NT2/D1 (cell line): ENCODE data around the gene TRIP6.

ENCODE experiments used
- SUZ12 ChIP-seq: IDR thresholded peaks from 2 replicates; pipeline ENCODE4 v1.6.1; 2011; ENCODE audit not compliant: insufficient read length, insufficient read depth; ENCODE audit errors: extremely low read depth
- YY1 ChIP-seq: IDR thresholded peaks from 2 replicates; pipeline ENCODE4 v1.6.1; 2011; ENCODE audit not compliant: insufficient read length, insufficient read depth
- ZNF274 ChIP-seq: IDR thresholded peaks from 2 replicates; pipeline ENCODE4 v1.6.1; 2011; ENCODE audit warnings: mild to moderate bottlenecking, low read depth, low read length

DNA sequence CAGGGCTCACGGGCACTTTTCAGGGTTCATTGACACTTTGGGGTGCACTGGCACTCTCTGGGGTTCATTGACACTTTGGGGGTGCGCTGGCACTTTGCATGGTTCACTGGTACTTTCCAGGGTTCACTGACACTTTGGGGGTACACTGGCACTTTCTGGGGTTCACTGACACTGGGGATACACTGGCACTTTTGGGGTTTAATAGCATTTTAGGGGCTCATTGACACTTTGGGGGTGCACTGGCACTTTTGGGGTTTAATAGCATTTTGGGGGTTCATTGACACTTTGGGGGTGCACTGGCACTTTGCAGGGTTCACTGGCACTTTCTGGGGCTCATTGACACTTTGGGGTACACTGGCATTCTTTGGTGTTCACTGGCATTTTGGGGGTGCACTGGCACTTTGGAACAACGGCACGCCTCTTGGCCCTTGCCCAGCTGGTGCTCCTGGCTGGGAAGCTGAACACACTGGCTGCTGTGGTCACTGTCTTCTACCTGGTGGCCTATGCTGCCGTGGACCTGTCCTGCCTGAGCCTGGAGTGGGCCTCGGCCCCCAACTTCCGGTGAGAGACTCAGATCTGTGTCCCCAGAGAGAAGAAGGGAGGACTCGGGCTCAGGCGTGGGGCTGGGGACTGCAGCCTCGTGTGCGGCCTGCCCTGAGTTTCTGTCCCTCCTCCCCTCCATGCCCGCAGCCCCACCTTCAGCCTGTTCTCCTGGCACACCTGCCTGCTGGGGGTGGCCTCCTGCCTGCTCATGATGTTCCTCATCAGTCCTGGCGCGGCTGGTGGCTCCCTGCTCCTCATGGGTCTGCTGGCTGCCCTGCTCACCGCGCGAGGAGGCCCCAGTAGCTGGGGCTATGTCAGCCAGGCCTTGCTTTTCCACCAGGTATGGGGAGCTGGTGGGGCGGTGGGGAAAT lies 6.2 kb upstream of the TRIP6 start:
- TF ChIP-seq SUZ12 (no peak), ZNF274 (no peak), YY1 (no peak)
